Thyroid gland (tissue), 4 donors: ENCODE data around the gene SLCO3A1. TPM values are rescaled to one million over a fixed set of nuclear protein-coding genes. Genes with fewer than 3 reads are reported as not detected.

Source experiments
- DNase-seq, 2 donors: peaks; one replicate each; pipeline ENCODE4 v3.0.0-alpha.2; 2019
- H3K27ac ChIP-seq, 3 donors: fragments of 200-600 bp; sonication (generic); 1 replicate in 2 of 3; 2 replicates in 1 of 3; pipeline ENCODE4 v1.5.1; 2016 to 2019; ENCODE audit warnings: mild to moderate bottlenecking in 1 of 3, moderate library complexity in 1 of 3
- H3K27me3 ChIP-seq: fragments of 200-600 bp; sonication (generic); one replicate; pipeline ENCODE4 v1.5.1; 2019
- H3K36me3 ChIP-seq, 2 donors: fragments of 200-600 bp; sonication (generic); one replicate each; pipeline ENCODE4 v1.5.1; 2016 to 2019
- H3K4me1 ChIP-seq, 2 donors: fragments of 200-600 bp; sonication (generic); one replicate each; pipeline ENCODE4 v1.5.1; 2017 to 2019
- H3K4me3 ChIP-seq, 3 donors: fragments of 200-600 bp; sonication (generic); replicated peaks in 1 of 3; 1 replicate in 2 of 3; 2 replicates in 1 of 3; pipeline ENCODE4 v1.5.1; 2016; ENCODE audit warnings: mild to moderate bottlenecking in 1 of 3
- H3K9me3 ChIP-seq: fragments of 200-600 bp; sonication (generic); one replicate; pipeline ENCODE4 v1.5.1; 2017
- POLR2A ChIP-seq, 2 donors: fragments of 450-650 bp; IDR thresholded peaks; one replicate each; pipeline ENCODE4 v1.6.1; 2017; ENCODE audit warnings: antibody characterized with exemption in 2 of 2, mild to moderate bottlenecking in 2 of 2, moderate library complexity in 1 of 2
- WGBS, 2 donors: methylation state at CpG; one replicate each; pipeline ENCODE4 v1.1.5; 2017; 5-methylcytosine and 5-hydroxymethylcytosine counted together
- intact Hi-C: fragments of 100-400 bp; cut with DNase I; formaldehyde crosslinking; loops from one replicate; pipeline ENCODE4 v1.15.1; 2023
- total RNA-seq, 4 donors: library from RNA; depleted of rRNA; stranded (reverse); fragments of >200 nt; gene quantifications; one replicate each; pipeline ENCODE4 v1.2.3, GENCODE V29; 2016
- TF ChIP-seq, protein P1 (sequence below), 6 experiments: fragments of 200-600 bp in 3 of 6; fragments of 450-650 bp in 3 of 6; sonication (generic) in 3 of 6; IDR thresholded peaks; one replicate each; pipeline ENCODE4 v1.5.1; 2016 to 2019; ENCODE audit warnings: antibody characterized with exemption in 6 of 6, mild to moderate bottlenecking in 2 of 6, inconsistent platforms in 1 of 6, moderate library complexity in 1 of 6

The SLCO3A1 gene
- total RNA-seq, 4 donors from 2014 or later: 23.3 to 31.4 (median 28.0) TPM

DNA sequence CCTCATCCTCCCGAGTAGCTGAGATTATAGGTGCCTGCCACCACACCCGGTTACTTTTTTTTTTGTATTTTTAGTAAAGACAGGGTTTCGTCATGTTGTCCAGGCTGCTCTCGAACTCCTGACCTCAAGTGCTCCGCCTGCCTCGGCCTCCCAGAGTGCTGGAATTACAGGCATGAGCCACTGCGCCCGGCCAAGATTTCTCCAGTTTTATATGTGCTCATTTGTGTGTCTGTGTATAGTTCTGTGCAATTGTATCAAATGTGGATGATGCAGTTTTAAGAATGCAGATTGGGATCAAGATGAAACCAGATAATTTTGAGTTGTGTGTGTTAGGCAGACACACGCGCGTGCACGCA, 68.3 kb downstream of the SLCO3A1 start:
- Histone ChIP-seq H3K27me3 (no peaks in the 10 kb centered on the region), H3K9me3 (no peaks in the 10 kb centered on the region), H3K4me3 (no peak overlapping the region), H3K4me1 (peaks cover 26 to 42% of the 10 kb centered on the region in 2 donors), H3K36me3 (no peaks in the 10 kb centered on the region), H3K27ac (peak overlapping the region in 2 of 3 donors; percentile 7 to 34)
- intact Hi-C loops: no loop called here
- no peak for TF ChIP-seq POLR2A (IDR thresholded peaks at IDR 0.05)
- TF ChIP-seq, protein P1, sequence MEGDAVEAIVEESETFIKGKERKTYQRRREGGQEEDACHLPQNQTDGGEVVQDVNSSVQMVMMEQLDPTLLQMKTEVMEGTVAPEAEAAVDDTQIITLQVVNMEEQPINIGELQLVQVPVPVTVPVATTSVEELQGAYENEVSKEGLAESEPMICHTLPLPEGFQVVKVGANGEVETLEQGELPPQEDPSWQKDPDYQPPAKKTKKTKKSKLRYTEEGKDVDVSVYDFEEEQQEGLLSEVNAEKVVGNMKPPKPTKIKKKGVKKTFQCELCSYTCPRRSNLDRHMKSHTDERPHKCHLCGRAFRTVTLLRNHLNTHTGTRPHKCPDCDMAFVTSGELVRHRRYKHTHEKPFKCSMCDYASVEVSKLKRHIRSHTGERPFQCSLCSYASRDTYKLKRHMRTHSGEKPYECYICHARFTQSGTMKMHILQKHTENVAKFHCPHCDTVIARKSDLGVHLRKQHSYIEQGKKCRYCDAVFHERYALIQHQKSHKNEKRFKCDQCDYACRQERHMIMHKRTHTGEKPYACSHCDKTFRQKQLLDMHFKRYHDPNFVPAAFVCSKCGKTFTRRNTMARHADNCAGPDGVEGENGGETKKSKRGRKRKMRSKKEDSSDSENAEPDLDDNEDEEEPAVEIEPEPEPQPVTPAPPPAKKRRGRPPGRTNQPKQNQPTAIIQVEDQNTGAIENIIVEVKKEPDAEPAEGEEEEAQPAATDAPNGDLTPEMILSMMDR (IDR thresholded peaks at IDR 0.05): no peak
- no peak for DNase-seq
- WGBS, 2 donors: 62 to 69% methylated on average over 12 of the region's 12 CpGs

DNA sequence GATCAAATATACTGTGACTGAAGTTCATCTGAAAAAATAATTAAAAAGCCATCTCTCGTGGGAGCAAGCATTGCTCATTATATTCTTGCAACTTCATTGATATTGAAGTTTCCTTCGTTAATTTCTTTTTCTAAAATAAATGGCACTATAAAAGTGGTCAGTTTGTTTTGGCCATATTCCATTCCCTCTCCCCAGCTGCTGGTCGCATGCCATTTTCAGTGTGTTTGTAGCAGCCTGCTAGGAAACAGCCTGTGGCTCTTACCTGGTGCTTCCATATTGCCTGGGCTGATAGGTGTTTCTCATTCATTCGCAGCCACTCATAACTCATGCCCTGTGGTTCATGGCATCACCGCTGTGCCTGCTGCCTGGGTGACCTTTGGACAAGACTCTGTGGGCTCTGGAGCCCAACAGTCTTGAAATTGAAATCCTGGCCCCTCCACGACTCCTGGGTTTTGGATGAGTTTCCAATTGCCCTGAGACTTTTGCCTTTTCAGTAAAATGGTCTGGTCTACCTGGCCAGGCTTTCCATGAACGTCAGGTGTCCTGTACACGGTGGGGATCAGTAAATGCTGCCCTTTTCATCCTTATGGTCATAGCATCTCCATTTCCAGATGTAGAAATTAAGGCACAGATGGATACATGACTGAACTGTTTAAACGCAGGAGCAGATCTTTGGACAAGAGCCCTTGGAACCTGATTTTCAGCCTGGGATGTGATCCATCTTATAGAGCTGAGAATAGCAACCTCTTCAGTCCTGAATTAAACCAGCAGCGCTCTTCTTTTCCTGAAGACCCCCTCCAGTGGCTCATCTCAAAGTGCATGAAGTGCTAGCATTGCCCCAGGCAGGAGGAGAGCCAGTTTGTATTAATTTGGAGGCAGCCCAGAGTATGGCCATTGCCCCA, 69.4 kb downstream of the SLCO3A1 start:
- Histone ChIP-seq H3K27me3 (no peaks in the 10 kb centered on the region), H3K9me3 (no peaks in the 10 kb centered on the region), H3K4me3 (no peak overlapping the region), H3K27ac (no peak overlapping the region), H3K4me1 (peaks cover 35 to 52% of the 10 kb centered on the region in 2 donors), H3K36me3 (no peaks in the 10 kb centered on the region)
- intact Hi-C loops: no loop called here
- TF ChIP-seq, protein P1 (IDR thresholded peaks at IDR 0.05): no peak
- TF ChIP-seq POLR2A (IDR thresholded peaks at IDR 0.05): no peak
- DNase-seq: peak; percentile 28 to 43
- 67 to 68% methylated on average over 10 of the region's 10 CpGs for WGBS, 2 donors

DNA sequence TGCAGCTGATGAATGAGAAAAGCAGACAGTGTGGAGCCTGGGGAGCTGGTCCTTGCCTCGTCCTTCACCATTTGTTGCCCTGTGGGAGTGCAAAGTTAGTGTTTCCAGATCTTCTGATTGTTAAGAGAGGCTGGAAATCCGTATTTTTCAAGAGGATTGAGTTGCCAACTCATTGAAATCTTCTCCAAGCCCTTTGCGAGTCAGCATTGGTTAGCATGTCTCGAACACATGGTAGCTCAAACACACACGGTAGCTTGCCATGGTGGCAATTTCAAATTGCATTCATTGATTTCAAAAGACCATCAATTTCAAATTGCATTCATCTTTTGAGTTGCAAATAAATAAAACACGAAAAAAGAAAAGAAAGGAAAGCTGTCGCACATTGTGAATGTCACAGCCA, 70.7 kb downstream of the SLCO3A1 start:
- intact Hi-C loops: no loop called here
- no peak for DNase-seq
- Histone ChIP-seq H3K27me3 (no peaks in the 10 kb centered on the region), H3K27ac (no peak overlapping the region), H3K4me1 (peaks cover 35 to 52% of the 10 kb centered on the region in 2 donors), H3K4me3 (no peak overlapping the region), H3K36me3 (no peaks in the 10 kb centered on the region), H3K9me3 (no peaks in the 10 kb centered on the region)
- 90 to 92% methylated on average over 7 of the region's 7 CpGs for WGBS, 2 donors
- no peak for TF ChIP-seq POLR2A (IDR thresholded peaks at IDR 0.05)
- TF ChIP-seq, protein P1 (IDR thresholded peaks at IDR 0.05): no peak

GRCh38 chr15:91924837-91925495, 71.5 kb downstream of the SLCO3A1 start:
- H3K4me3 ChIP-seq: no peak overlapping the region
- DNase-seq: no peak
- H3K27ac ChIP-seq: peak overlapping the region in 1 of 3 donors; percentile 42
- no peaks in the 10 kb centered on the region for H3K9me3 ChIP-seq
- H3K36me3 ChIP-seq: no peaks in the 10 kb centered on the region
- TF ChIP-seq POLR2A (IDR thresholded peaks at IDR 0.05): no peak
- TF ChIP-seq, protein P1 (IDR thresholded peaks at IDR 0.05): no peak
- no peaks in the 10 kb centered on the region for H3K27me3 ChIP-seq
- H3K4me1 ChIP-seq: peaks cover 35 to 55% of the 10 kb centered on the region in 2 donors
- 68 to 79% methylated on average over 4 of the region's 4 CpGs for WGBS, 2 donors
- intact Hi-C loops: no loop called here

- DNase-seq: peak; percentile 46 to 53
- TF ChIP-seq, protein P1 (IDR thresholded peaks at IDR 0.05): no peak
- no peak for TF ChIP-seq POLR2A (IDR thresholded peaks at IDR 0.05)
- H3K27me3 ChIP-seq: no peaks in the 10 kb centered on the region
- no peaks in the 10 kb centered on the region for H3K36me3 ChIP-seq
- WGBS, 2 donors: 40 to 48% methylated on average over 3 of the region's 3 CpGs
- no peaks in the 10 kb centered on the region for H3K9me3 ChIP-seq
- no peak overlapping the region for H3K4me3 ChIP-seq
- peak overlapping the region; percentile 6 to 42 (median 10) for H3K27ac ChIP-seq
- peaks cover 35 to 58% of the 10 kb centered on the region in 2 donors for H3K4me1 ChIP-seq
- intact Hi-C loops: no loop called here
These were observed 72.3 kb downstream of the SLCO3A1 start for GRCh38 chr15:91925794-91926193.
